Fibroblast of villous mesenchyme (primary cell): Measurements from ENCODE around the gene SGSH. TPM values are rescaled to one million over a fixed set of nuclear protein-coding genes. Genes with fewer than 3 reads are reported as not detected.

Source experiments
- DNase-seq: peaks from one replicate; pipeline ENCODE4 v3.0.0-alpha.2; 2010; ENCODE audit warnings: low read depth
- H3K4me3 ChIP-seq: 2 replicates; pipeline ENCODE4 v1.5.1; 2011; ENCODE audit warnings: low read depth, mild to moderate bottlenecking, low read length
- CTCF ChIP-seq: IDR thresholded peaks from 2 replicates; pipeline ENCODE4 v1.5.1; 2012; ENCODE audit warnings: low read depth, mild to moderate bottlenecking, low read length; ENCODE audit not compliant: insufficient read depth
- total RNA-seq: library from RNA; depleted of rRNA; stranded (reverse); fragments of >200 nt; gene quantifications from 2 replicates; pipeline ENCODE4 v1.2.3, GENCODE V29; 2012

Gene SGSH
- total RNA-seq, 1 donor = 12.1 TPM

- H3K4me3 ChIP-seq = no peak overlapping the region
- TF ChIP-seq CTCF = no peak
- DNase-seq = no peak
These were observed 35.8 kb downstream of the SGSH start for GRCh38 chr17:80184423-80184714.

- no peak overlapping the region for H3K4me3 ChIP-seq
- TF ChIP-seq CTCF = no peak
- DNase-seq = no peak
These were observed 36.3 kb downstream of the SGSH start for GRCh38 chr17:80183581-80184422.

- TF ChIP-seq CTCF = no peak
- DNase-seq = no peak
- H3K4me3 ChIP-seq = no peak overlapping the region
These were observed 37.3 kb downstream of the SGSH start for GRCh38 chr17:80182845-80183223.

GRCh38 chr17:80182118-80182844 lies 37.9 kb downstream of the SGSH start:
- DNase-seq = no peak
- no peak for TF ChIP-seq CTCF
- H3K4me3 ChIP-seq = no peak overlapping the region

GRCh38 chr17:80181431-80181830 lies 38.7 kb downstream of the SGSH start:
- no peak for DNase-seq
- TF ChIP-seq CTCF = no peak
- no peak overlapping the region for H3K4me3 ChIP-seq

- TF ChIP-seq CTCF = no peak
- no peak for DNase-seq
- H3K4me3 ChIP-seq = no peak overlapping the region
These were observed 39.9 kb downstream of the SGSH start for GRCh38 chr17:80180192-80180591.
